ENCODE results near the gene HUNK.

DNA sequence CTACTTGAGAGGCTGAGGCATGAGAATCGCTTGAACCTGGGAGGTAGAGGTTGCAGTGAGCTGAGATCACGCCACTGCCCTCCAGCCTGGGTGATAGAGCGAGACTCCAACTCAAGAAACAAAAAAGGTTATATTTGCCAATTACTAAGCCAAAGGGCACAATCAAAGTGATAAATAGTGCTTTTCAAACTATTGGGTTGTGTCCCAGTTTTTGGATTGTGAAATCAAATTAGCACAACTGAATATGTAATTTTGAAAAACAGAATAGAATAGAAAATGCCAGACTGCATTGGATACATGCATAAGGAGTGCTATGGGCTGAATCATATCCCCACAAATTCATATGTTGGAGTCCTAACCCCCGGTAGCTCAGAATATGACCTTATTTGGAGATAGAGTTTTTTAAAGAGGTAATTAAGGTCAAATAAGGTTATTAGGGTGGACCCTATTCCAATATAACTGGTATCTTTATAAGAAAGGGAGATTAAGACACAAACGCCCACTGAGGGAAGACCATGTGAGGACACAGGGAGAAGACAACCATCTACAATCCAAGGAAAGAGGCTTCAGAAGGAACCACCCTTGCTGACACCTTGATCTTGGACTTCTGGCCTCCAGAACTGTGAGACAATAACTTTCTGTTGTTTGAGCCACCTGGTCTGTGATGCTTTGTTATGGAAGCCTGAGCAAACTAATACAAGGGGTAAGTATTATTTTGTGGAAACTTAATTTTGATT, 42.9 kb upstream of the HUNK start:
- TF ChIP-seq, protein P1, sequence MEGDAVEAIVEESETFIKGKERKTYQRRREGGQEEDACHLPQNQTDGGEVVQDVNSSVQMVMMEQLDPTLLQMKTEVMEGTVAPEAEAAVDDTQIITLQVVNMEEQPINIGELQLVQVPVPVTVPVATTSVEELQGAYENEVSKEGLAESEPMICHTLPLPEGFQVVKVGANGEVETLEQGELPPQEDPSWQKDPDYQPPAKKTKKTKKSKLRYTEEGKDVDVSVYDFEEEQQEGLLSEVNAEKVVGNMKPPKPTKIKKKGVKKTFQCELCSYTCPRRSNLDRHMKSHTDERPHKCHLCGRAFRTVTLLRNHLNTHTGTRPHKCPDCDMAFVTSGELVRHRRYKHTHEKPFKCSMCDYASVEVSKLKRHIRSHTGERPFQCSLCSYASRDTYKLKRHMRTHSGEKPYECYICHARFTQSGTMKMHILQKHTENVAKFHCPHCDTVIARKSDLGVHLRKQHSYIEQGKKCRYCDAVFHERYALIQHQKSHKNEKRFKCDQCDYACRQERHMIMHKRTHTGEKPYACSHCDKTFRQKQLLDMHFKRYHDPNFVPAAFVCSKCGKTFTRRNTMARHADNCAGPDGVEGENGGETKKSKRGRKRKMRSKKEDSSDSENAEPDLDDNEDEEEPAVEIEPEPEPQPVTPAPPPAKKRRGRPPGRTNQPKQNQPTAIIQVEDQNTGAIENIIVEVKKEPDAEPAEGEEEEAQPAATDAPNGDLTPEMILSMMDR (IDR thresholded peaks at IDR 0.05), result no peak
- no peak for TF ChIP-seq POLR2A (IDR thresholded peaks at IDR 0.05)

All from right lobe of liver (tissue), 4 donors.